VCaP (cell line): ENCODE measurements around the gene GGA1.
"Not testable (repeated sequence)": the region's sequence is repeated elsewhere in the genome, so short reads cannot be mapped to it uniquely, and the experiment has no call there.

Experiments used
- H3K27ac ChIP-seq: fragments of 450-650 bp; 2 replicates; pipeline ENCODE4 v1.5.1; 2017
- TF ChIP-seq, protein P1 (sequence below): fragments of 450-650 bp; conservative IDR thresholded peaks from 2 replicates; pipeline ENCODE4 v1.5.1; 2017; ENCODE audit warnings: mild to moderate bottlenecking, moderate library complexity

Gene GGA1

DNA sequence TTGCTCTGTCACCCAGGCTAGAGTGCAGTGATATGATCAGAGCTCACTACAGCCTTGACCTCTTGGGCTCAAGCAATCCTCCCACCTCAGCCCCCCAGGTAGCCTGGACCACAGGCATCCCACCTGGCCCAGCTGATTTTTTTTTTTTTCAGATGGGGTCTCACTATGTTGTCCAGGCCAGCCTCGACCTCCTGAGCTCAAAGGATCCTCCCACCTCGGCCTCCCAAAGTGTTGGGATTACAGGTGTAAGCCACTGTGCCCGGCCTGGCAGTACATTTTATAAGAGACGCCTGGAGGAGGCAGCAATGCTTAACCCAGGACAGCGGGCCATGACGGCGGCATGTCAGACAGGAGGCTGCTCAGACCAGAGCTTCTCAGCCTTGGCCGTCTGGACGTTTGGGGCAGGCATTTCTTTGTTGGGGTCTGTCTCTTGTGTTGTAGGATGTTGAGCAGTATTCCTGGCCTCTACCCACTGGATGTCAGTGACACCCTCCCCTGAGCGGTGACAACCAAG, 33.1 kb upstream of the GGA1 start:
- H3K27ac ChIP-seq, result no peak overlapping the region
- TF ChIP-seq, protein P1, sequence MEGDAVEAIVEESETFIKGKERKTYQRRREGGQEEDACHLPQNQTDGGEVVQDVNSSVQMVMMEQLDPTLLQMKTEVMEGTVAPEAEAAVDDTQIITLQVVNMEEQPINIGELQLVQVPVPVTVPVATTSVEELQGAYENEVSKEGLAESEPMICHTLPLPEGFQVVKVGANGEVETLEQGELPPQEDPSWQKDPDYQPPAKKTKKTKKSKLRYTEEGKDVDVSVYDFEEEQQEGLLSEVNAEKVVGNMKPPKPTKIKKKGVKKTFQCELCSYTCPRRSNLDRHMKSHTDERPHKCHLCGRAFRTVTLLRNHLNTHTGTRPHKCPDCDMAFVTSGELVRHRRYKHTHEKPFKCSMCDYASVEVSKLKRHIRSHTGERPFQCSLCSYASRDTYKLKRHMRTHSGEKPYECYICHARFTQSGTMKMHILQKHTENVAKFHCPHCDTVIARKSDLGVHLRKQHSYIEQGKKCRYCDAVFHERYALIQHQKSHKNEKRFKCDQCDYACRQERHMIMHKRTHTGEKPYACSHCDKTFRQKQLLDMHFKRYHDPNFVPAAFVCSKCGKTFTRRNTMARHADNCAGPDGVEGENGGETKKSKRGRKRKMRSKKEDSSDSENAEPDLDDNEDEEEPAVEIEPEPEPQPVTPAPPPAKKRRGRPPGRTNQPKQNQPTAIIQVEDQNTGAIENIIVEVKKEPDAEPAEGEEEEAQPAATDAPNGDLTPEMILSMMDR, result no peak

DNA sequence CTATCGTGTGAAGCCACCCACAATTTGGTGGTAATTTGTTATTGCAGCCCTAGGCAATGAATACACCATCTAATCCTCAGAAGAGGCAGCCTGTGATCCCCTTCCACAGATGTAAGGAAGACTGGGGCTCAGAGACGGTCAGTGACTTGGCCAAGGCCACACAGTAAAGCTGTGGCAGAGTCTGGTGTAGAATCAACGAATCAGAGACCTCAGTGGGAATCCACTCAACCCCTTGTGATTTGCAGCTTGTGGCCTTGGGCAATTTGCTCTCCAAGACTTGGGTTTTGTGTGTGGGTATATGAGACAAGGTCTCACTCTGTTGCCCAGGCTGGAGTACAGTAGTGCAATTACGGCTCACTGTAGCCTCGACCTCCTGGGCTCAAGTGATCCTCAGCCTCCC, 30.6 kb upstream of the GGA1 start:
- no peak overlapping the region for H3K27ac ChIP-seq
- TF ChIP-seq, protein P1, result no peak

DNA sequence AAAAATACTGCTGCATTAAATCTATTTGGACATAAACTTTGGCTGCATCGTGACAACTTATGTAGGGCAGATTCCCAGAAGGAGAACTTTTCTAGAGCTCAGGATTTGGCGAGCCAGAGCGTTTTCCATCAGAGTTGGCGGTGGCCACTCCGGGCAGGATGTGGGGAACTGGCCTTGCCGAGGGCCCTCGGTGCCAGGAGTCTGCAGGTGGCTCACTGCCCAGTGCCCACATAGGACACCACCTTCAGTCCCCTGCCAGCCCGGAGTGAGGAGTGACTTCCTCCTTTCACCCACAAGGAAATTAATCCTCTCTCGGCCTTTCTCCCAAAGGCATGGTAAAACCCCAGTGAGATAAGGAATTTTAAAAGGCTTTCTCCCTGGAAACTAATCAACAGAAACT, 27.1 kb upstream of the GGA1 start:
- peak overlapping the region; percentile 43 for H3K27ac ChIP-seq
- TF ChIP-seq, protein P1, result no peak

DNA sequence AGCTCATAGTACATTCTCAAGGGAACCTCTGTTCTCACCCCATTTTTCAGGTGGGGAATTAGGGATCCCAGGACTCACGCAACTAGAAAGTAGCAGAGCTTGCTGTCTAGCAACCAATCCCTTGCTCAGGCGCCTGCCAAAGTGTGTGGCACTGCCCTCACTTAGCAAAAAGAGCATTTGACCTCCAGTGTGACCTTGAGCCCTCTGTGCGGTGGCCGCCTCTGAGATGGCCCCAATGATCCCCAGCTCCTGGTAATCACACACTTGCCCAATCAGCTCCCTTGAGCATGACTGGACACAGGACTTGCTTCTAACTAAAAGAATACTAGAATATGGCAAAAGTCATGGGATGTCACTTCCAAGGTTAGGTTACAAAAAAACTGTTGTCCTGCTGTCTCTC, 26.1 kb upstream of the GGA1 start:
- H3K27ac ChIP-seq, result peak overlapping the region; percentile 43; the same call in 1 of the 2 replicates
- TF ChIP-seq, protein P1, result no peak

DNA sequence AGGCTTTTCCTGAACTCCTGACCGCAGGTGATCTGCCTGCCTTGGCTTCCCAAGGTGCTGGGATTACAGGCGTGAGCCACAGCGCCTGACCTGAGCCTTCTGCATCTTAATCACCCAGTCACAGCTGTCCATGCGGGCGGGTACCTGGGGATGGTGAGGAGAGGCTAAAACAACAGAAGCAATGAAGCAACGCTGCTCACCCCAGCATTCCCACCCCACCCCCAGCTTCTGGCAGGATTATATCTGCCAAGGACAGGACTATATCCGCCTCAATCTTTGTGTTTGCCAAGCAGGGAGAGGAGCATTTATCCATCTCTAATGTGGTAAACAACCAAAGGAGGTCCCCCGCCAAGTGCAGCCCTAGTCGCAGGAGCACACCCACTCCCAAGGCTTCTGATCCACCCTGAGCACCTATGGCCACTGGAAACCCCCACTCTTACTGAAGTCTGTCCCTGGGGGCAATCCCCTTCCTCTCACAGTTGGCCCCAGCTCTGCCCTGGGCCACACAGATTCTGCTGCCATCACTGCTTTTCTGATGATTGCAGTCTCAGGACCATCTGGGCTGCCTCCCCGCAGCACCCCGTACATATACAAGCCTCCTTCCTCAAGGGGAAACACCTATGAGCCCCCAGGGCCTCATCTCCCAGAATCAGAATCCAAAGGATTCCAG, 20.0 kb upstream of the GGA1 start:
- TF ChIP-seq, protein P1, result no peak
- no peak overlapping the region for H3K27ac ChIP-seq

DNA sequence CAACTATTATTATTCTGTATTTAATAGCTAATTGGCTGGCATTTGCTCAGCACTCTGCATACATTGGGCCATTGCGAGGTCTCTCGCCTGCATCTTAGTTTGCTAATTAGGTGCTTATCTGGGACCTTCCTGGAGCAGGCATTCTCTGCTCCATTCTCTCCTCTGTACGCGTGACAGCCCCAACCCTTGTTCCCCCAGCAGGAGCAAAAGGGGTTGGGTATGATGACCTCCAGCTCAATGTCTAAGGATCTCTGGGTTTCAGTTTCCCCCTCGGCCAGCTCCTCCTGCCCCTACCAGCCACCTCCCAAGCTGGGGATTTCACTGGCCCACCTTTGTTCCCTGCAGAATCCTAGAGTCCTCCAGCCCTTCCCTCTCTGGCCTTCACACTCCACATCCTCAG, 19.0 kb upstream of the GGA1 start:
- TF ChIP-seq, protein P1, result no peak
- H3K27ac ChIP-seq, result no peak overlapping the region

DNA sequence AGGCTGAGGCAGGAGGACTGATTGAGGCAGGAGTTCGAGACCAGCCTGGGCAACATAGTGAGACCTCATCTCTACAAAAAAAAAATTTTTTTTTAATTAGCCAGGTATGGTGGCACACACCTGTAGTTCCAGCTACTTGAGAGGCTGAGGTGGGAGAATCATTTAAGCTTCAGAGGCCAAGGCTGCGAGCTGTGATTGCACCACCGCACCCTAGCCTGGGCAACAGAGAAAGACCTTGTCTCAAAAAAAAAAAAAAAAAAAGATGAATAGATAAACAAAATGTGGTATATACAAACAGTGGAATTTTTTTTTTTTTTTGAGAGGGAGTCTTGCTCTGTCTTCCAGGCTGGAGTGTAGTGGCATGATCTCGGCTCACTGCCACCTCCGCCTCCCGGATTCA, 17.6 kb upstream of the GGA1 start:
- H3K27ac ChIP-seq, result not testable (repeated sequence)

DNA sequence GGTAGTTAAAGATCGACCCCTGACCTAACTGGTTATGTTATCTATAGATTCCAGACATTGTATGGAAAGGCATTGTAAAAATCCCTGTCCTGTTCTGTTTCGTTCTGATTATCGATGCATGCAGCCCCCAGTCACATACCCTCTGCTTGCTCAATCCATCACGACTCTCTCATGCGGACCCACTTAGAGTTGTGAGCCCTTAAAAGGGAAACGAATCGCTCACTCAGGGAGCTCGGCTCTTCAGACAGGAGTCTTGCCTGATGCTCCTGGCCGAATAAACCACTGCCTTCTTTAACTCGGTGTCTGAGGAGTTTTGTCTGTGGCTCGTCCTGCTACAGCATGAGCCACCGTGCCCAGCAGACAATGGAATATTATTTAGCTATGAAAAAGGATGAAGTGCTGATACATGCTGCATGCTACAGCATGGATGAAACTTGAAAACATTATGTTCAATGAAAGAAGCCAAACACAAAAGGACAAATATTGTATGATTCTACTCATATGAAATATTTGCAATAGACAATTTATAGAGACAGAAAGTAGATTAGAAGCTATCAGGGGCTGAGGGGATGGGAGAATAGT, 16.7 kb upstream of the GGA1 start:
- TF ChIP-seq, protein P1, result no peak
- H3K27ac ChIP-seq, result peak overlapping the region; percentile 39
